IPS-18a (cell line): ENCODE measurements around the gene C2orf78.
"Not testable (repeated sequence)": the region's sequence is repeated elsewhere in the genome, so short reads cannot be mapped to it uniquely, and the experiment has no call there.

ENCODE experiments used
- H3K27ac ChIP-seq: one replicate; pipeline ENCODE4 v1.5.1; 2013; ENCODE audit warnings: low read length
- H3K27me3 ChIP-seq: one replicate; pipeline ENCODE4 v1.6.1; 2013; ENCODE audit warnings: mild to moderate bottlenecking, low read length; ENCODE audit not compliant: control insufficient read depth, insufficient read depth
- H3K36me3 ChIP-seq: one replicate; pipeline ENCODE4 v1.6.1; 2013; ENCODE audit warnings: low read depth, low read length; ENCODE audit not compliant: control insufficient read depth
- H3K4me1 ChIP-seq: one replicate; pipeline ENCODE4 v1.6.1; 2013; ENCODE audit warnings: low read depth, low read length; ENCODE audit not compliant: control insufficient read depth
- H3K4me3 ChIP-seq: one replicate; pipeline ENCODE4 v1.5.1; 2013; ENCODE audit warnings: low read length
- H3K9ac ChIP-seq: one replicate; pipeline ENCODE4 v1.6.1; 2013; ENCODE audit warnings: mild to moderate bottlenecking, low read length, moderate library complexity
- H3K9me3 ChIP-seq: one replicate; pipeline ENCODE4 v1.6.1; 2013; ENCODE audit warnings: low read depth, low read length; ENCODE audit not compliant: control insufficient read depth

C2orf78 gene

GRCh38 chr2:73783402-73783801 lies 581 bp upstream of the C2orf78 start:
- not testable (repeated sequence) for H3K27me3 ChIP-seq, H3K27ac ChIP-seq, H3K36me3 ChIP-seq, H3K4me1 ChIP-seq, H3K4me3 ChIP-seq, H3K9me3 ChIP-seq, H3K9ac ChIP-seq

DNA sequence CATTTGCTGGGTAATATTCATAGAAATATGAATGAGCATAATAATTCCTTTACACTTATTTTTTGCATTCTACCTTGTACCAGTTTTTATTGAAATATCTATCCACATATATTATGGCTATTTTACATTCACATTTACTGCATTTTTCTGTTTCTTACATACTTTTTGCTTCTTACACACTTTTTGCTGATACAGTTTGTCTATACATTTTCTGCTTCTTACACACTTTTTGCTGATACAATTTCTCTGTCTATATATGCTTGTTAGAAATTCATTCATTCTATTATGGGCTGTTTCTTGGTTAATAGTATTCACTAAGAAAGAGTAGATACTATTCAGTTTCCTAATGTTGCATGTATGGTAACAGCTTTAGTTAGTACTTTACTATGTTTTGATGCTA lies 27.9 kb downstream of the C2orf78 start:
- peaks cover 41% of the 10 kb centered on the region for H3K27me3 ChIP-seq
- no peaks in the 10 kb centered on the region for H3K36me3 ChIP-seq
- no peak overlapping the region for H3K27ac ChIP-seq

DNA sequence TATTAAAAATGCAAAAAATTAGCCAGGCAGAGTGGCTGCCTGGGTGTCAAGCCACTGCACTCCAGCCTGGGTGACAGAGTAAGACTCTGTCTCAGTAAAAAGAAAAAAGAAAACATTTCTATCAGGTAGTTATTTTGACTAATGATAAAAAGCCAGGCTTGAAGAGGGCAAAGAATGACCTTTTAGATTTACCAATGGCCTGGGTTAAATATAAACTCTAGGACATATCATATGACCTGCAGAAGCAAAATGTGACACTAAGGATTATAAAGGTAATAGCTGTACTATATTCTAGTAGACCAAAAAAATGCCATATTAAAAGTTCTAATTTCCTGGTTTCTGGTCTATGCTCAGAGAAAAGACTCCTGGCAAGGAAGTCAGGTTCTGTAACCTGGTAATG lies 28.7 kb downstream of the C2orf78 start:
- Histone ChIP-seq H3K9ac (no peak overlapping the region), H3K27ac (no peak overlapping the region), H3K4me1 (no peaks in the 10 kb centered on the region), H3K27me3 (peaks cover 41% of the 10 kb centered on the region), H3K4me3 (no peak overlapping the region), H3K9me3 (no peaks in the 10 kb centered on the region), H3K36me3 (no peaks in the 10 kb centered on the region)

More for the DNA sequence above, 27.9 kb downstream of the C2orf78 start:
- Histone ChIP-seq H3K4me3 (no peak overlapping the region), H3K9ac (no peak overlapping the region), H3K4me1 (no peaks in the 10 kb centered on the region), H3K9me3 (no peaks in the 10 kb centered on the region)

DNA sequence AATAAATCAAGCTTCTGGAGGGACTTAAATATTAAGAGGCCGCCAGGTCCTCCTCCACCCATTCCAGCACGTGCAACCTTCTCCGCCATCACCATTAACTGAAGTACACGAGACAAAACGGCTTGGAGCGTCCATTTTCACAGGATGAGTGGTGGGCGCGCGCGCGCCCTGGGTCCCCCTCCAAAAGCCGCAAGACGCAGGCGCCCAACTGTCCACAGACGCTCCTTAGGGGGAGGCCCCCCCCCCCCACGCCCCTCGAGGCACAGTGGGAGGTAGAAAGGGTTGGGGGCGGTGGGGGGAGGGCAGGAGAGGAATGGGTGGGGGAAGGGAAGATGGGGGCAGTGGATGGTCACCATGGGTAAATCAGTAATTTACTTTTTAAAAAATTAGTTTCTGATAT lies 34.3 kb downstream of the C2orf78 start:
- no peaks in the 10 kb centered on the region for H3K36me3 ChIP-seq
- no peaks in the 10 kb centered on the region for H3K4me1 ChIP-seq
- H3K4me3 ChIP-seq: no peak overlapping the region
- H3K27ac ChIP-seq: no peak overlapping the region
- peaks cover 38% of the 10 kb centered on the region for H3K27me3 ChIP-seq
- no peak overlapping the region for H3K9ac ChIP-seq
- H3K9me3 ChIP-seq: no peaks in the 10 kb centered on the region

DNA sequence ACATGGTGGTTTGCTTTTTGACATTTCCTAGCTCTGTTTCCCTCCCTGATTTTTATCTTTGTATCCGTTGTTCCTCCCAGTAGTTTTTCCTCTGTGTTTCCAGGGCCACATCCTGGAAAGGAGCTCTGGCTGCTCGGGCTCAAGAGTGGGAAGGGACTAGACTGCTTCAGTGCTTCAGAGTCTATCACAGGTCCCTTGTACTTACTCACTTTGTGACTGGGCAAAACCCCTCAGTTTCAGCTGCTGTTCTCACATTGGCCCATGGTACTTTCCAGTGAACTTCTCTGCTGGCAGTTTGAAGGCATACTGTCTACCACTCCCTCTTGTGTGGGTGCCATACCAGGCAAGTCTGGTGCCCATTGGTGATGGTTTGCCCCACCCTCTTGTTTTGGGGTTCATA lies 37.2 kb downstream of the C2orf78 start:
- Histone ChIP-seq H3K27me3 (peaks cover 31% of the 10 kb centered on the region), H3K9ac (no peak overlapping the region), H3K4me3 (no peak overlapping the region), H3K36me3 (no peaks in the 10 kb centered on the region), H3K4me1 (no peaks in the 10 kb centered on the region), H3K27ac (no peak overlapping the region), H3K9me3 (no peaks in the 10 kb centered on the region)

DNA sequence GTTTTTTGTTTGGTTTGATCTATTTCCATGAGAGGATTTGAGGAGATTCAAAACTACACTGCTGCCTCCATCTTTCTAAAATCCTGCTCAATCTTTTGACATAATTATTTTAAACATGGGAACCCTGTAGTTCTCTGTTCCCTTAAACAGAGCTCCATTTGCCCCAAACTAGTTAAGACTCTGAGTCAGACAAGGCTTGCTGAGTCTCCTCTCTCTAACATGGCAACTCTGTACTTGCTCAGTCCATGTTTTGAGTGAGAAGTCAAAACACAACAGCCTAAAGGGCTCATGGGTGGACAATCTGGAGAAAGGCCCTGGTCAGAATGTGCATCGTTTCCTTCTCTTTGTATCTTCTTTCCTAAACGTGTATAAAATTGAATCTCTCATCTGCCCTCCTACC lies 37.7 kb downstream of the C2orf78 start:
- H3K4me3 ChIP-seq: no peak overlapping the region
- peaks cover 36% of the 10 kb centered on the region for H3K27me3 ChIP-seq
- no peaks in the 10 kb centered on the region for H3K36me3 ChIP-seq
- no peaks in the 10 kb centered on the region for H3K9me3 ChIP-seq
- no peaks in the 10 kb centered on the region for H3K4me1 ChIP-seq
- H3K27ac ChIP-seq: no peak overlapping the region
- H3K9ac ChIP-seq: no peak overlapping the region

- Histone ChIP-seq H3K9ac (no peak overlapping the region), H3K36me3 (no peaks in the 10 kb centered on the region), H3K27ac (no peak overlapping the region), H3K4me1 (no peaks in the 10 kb centered on the region), H3K9me3 (no peaks in the 10 kb centered on the region), H3K4me3 (no peak overlapping the region), H3K27me3 (peaks cover 42% of the 10 kb centered on the region)
These were observed 38.3 kb downstream of the C2orf78 start for GRCh38 chr2:73822276-73822675.

DNA sequence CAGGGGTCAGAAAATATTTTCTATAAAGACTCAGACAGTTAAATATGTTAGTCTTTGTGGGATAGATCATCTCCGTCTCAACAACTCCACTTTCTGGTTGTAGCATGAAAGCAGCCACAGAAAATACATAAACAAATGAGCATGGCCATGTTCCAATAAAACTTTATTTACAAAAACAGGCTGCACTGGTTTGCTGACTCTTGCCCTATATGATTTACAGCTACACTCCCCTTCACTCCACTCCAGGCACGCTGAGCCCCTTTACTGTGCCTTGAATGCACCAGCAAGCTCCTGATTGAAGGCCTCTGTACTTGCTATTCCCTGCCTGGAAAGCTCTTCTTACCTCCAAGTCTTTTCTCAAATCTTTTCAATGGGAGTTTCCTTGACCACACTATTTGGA lies 39.0 kb downstream of the C2orf78 start:
- Histone ChIP-seq H3K4me1 (no peaks in the 10 kb centered on the region), H3K36me3 (no peaks in the 10 kb centered on the region), H3K9ac (no peak overlapping the region), H3K27ac (no peak overlapping the region), H3K4me3 (no peak overlapping the region), H3K27me3 (peaks cover 48% of the 10 kb centered on the region), H3K9me3 (no peaks in the 10 kb centered on the region)

DNA sequence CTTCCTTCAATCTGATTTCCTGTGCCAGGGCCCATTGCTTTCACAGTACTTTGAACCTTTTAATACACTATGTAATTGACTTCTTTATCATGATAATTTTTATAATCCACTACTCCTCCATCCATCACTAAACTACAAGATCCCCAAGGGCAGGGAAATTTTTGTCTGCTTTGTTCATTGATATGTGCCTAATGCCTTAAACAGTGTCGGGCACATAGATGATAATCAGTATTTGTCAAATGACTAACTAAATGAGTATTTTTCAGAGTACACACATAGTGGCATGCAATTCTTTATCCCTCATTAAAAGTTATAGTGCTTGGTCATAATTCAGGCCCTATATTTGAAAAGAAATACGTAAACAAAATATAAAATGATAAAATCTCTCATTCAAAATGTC lies 39.4 kb downstream of the C2orf78 start:
- no peak overlapping the region for H3K27ac ChIP-seq
- H3K4me1 ChIP-seq: no peaks in the 10 kb centered on the region
- H3K36me3 ChIP-seq: no peaks in the 10 kb centered on the region
- no peaks in the 10 kb centered on the region for H3K9me3 ChIP-seq
- H3K9ac ChIP-seq: no peak overlapping the region
- peaks cover 48% of the 10 kb centered on the region for H3K27me3 ChIP-seq
- H3K4me3 ChIP-seq: no peak overlapping the region

DNA sequence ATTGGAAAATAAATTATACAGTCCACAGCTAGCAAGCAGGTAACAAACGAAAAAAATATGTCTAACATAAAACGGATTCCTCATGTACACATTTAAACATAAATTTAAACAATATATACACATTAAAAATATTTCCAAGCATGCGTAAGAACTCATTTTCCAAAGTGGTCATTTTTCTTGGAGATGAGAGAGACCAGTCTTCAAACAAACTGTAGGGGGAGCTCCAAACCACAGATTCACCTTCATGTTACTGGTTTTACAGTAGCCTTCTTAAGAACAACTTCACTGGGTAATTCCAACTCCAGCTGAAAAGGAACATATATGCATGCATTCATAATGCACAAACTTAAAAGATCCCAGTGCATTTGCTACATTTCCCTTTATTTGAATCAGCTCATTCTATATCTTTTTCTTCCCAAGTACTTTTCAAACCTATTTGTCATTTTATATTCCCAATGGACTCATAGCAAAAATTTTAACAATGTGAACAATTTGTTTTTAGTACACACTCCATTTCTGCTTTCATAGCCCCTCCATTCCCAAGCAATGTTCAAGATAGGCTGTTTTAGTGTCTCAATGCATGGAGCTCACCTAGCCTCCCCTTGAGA lies 40.0 kb downstream of the C2orf78 start:
- no peak overlapping the region for H3K27ac ChIP-seq
- H3K4me1 ChIP-seq: no peaks in the 10 kb centered on the region
- no peaks in the 10 kb centered on the region for H3K9me3 ChIP-seq
- H3K27me3 ChIP-seq: peaks cover 48% of the 10 kb centered on the region
- H3K9ac ChIP-seq: no peak overlapping the region
- no peaks in the 10 kb centered on the region for H3K36me3 ChIP-seq
- no peak overlapping the region for H3K4me3 ChIP-seq

DNA sequence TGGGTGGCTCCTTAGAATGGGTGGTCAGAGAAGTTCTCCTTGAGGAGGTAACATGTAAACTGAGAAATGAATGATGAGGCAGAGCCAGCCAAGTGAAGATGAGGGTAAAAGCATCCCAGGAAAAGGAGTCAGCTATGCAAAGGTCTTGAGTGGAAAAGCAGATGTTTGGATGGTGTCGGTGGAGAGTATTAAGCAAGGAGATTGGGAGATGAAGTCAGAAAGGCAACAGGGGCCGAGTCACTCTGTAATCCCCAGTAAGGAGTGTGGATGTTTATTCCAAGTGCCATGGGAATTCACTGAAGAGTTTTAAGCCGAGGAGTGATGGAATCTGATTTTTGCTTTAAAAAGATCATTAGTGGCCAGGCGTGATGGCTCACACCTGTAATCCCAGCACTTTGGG lies 41.4 kb downstream of the C2orf78 start:
- peaks cover 5% of the 10 kb centered on the region for H3K4me1 ChIP-seq
- H3K4me3 ChIP-seq: no peak overlapping the region
- H3K27ac ChIP-seq: no peak overlapping the region
- no peaks in the 10 kb centered on the region for H3K9me3 ChIP-seq
- H3K36me3 ChIP-seq: no peaks in the 10 kb centered on the region
- H3K27me3 ChIP-seq: peaks cover 48% of the 10 kb centered on the region
- no peak overlapping the region for H3K9ac ChIP-seq

DNA sequence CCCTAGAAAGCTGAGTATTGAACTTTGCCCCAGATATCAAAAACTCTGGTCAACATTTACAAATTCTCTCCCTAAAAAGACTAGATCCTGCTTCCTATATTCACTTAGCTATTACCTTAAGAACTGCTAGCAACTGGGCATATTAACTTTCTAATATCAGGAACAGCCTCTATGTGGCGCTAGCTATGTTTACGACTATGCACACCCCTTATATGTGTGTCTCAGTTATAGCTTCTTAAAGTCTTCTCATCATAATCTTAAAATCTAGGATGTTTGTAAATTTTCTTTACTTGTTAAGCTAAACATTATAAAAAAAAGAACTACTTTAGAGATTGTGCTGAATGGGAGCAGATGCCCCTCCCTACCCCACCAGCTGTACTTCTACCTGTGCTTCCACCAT lies 43.0 kb downstream of the C2orf78 start:
- H3K27ac ChIP-seq: no peak overlapping the region
- peaks cover 5% of the 10 kb centered on the region for H3K4me1 ChIP-seq
- H3K9me3 ChIP-seq: no peaks in the 10 kb centered on the region
- no peak overlapping the region for H3K9ac ChIP-seq
- peaks cover 6% of the 10 kb centered on the region for H3K36me3 ChIP-seq
- peaks cover 33% of the 10 kb centered on the region for H3K27me3 ChIP-seq
- no peak overlapping the region for H3K4me3 ChIP-seq
